Fibroblast of lung (primary cell): ENCODE results near the gene CHST11.

Experiments
- EZH2 ChIP-seq: IDR thresholded peaks from 2 replicates; pipeline ENCODE4 v1.5.1; 2012; ENCODE audit warnings: low read length, control low read depth, mild to moderate bottlenecking; ENCODE audit errors: missing control alignments
- TF ChIP-seq, protein P1 (sequence below), 2 donors: IDR thresholded peaks in 1 of 2; conservative IDR thresholded peaks in 1 of 2; 1 replicate in 1 of 2; 2 replicates in 1 of 2; pipeline ENCODE4 v1.5.1; 2011 to 2012; ENCODE audit warnings: low read length in 2 of 2, control low read depth in 1 of 2, inconsistent platforms in 1 of 2, low read depth in 1 of 2, mild to moderate bottlenecking in 1 of 2

DNA sequence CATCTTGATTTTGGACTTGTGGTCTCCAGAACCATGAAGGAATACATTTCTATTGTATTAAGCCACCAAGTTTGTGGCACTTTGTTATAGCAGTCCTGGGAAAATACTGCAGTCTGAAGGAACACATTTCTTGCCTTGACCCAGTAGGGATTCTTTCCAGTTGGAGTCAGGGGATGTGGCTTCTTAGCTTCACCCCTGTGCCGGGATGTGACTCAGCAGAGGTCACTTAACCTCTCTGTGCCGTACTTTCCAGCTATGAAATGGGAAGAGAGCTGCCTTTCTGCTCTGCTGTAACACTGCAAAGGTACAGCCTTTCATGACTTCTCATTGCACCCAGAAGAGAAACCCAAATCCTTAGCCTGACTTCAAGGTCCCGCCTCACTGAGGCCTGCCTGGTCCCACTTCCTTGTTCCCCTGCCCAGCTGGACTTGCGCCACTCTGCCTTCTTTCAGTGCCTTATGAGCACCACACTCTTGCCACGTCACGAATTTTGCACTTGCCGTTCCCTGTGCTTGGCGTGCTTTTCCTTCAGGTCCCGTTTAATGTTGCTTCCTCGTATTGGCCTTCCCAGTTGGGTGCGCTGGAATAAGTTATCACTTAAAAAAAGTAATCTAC, 24.2 kb downstream of the CHST11 start:
- TF ChIP-seq, protein P1, sequence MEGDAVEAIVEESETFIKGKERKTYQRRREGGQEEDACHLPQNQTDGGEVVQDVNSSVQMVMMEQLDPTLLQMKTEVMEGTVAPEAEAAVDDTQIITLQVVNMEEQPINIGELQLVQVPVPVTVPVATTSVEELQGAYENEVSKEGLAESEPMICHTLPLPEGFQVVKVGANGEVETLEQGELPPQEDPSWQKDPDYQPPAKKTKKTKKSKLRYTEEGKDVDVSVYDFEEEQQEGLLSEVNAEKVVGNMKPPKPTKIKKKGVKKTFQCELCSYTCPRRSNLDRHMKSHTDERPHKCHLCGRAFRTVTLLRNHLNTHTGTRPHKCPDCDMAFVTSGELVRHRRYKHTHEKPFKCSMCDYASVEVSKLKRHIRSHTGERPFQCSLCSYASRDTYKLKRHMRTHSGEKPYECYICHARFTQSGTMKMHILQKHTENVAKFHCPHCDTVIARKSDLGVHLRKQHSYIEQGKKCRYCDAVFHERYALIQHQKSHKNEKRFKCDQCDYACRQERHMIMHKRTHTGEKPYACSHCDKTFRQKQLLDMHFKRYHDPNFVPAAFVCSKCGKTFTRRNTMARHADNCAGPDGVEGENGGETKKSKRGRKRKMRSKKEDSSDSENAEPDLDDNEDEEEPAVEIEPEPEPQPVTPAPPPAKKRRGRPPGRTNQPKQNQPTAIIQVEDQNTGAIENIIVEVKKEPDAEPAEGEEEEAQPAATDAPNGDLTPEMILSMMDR (conservative IDR thresholded peaks at IDR 0.05 in 1 of 2, IDR thresholded peaks at IDR 0.05 in 1 of 2; ENCODE audit: low read depth in 1 of 2, low read length in 2 of 2): no peak
- TF ChIP-seq EZH2: no peak
